Progenitor cell of endocrine pancreas (in vitro differentiated cells): Measurements from ENCODE around the gene PPHLN1. TPM values are rescaled to one million over a fixed set of nuclear protein-coding genes. Genes with fewer than 3 reads are reported as not detected.
A peak's percentile ranks its signal among the peaks of the same experiment; 100 is the strongest.

ENCODE experiments used
- DNase-seq: peaks from one replicate; pipeline ENCODE4 v3.0.0; 2021; ENCODE audit warnings: low spot score; ENCODE audit not compliant: unreplicated experiment
- H3K27ac Mint-ChIP-seq: 2 replicates; pipeline ENCODE4 v1.8.0; 2021; ENCODE audit warnings: mild to moderate bottlenecking, moderate library complexity, mixed read lengths
- H3K27me3 Mint-ChIP-seq: 2 replicates; pipeline ENCODE4 v1.8.0; 2021; ENCODE audit warnings: mixed read lengths
- H3K36me3 Mint-ChIP-seq: 2 replicates; pipeline ENCODE4 v1.8.0; 2022; ENCODE audit warnings: mixed read lengths; ENCODE audit not compliant: insufficient read depth
- H3K4me1 Mint-ChIP-seq: 2 replicates; pipeline ENCODE4 v1.8.0; 2021; ENCODE audit warnings: low read depth, mixed read lengths
- H3K4me3 Mint-ChIP-seq: 2 replicates; pipeline ENCODE4 v1.8.0; 2021; ENCODE audit warnings: low read depth, mild to moderate bottlenecking, moderate library complexity, mixed read lengths
- H3K9me3 Mint-ChIP-seq: 2 replicates; pipeline ENCODE4 v1.8.0; 2021; ENCODE audit warnings: low read depth, mixed read lengths
- long read RNA-seq: library from polyadenylated mRNA; unstranded; transcript quantifications from one replicate; pipeline ENCODE4 v2.0.0, GENCODE V29; 2020
- total RNA-seq: library from RNA; stranded (reverse); gene quantifications from 2 replicates; pipeline ENCODE4 v1.2.1, GENCODE V29; 2021
- TF ChIP-seq, protein P1 (sequence below): fragments of 200-600 bp; sonication (generic); IDR thresholded peaks from one replicate; pipeline ENCODE4 v1.5.0; 2021; ENCODE audit warnings: antibody characterized with exemption, mild to moderate bottlenecking; ENCODE audit not compliant: unreplicated experiment

Gene PPHLN1, protein sequence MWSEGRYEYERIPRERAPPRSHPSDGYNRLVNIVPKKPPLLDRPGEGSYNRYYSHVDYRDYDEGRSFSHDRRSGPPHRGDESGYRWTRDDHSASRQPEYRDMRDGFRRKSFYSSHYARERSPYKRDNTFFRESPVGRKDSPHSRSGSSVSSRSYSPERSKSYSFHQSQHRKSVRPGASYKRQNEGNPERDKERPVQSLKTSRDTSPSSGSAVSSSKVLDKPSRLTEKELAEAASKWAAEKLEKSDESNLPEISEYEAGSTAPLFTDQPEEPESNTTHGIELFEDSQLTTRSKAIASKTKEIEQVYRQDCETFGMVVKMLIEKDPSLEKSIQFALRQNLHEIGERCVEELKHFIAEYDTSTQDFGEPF
- 62.1 and 62.2 TPM in 2 replicates for total RNA-seq
- long read RNA-seq, full-length matches to known transcripts, result 62 of 129 reads
- long read RNA-seq, partial matches to known transcripts, result 21 of 129 reads
- long read RNA-seq, other reads (novel, unspliced or antisense), result 46 of 129 reads

DNA sequence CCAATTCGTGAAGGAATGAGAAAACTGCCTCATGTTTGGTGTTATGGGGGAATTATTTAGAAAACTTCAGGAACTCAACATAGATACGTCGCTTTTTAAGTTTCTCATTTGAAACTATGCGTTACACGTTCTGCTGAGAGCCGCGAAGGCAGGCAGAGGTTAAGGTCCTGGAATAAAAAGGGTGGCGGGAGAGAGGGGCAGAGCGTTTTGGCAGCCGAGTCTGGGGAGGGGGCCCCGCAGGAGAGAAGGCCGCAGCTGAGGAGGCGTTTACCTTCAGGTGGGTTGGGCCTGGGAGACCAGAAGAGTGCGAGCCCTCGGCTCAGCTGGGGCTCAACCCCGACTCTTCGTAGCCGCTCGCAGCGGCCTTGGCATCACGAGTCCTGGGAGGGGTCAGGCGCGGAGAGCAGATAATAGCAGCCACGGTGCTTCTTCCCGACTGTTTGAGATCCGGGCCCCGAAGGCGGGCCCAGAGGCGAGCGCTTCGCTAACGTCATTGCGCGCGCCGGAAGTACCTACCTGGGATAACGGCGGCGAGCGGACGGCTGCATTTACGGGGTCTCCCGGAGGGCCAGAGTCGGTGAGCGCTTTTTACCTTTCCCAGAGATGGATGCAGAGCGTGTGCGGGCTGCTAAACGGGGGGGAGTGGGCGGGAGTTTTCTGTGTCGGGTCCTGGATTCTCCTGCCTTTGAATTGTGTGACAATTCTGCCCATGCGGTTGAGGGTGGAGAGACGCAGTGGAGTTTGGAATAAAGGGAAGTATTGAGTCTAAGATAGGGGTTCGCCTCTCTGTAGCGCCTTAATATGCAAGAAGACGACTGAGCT, at the start of gene PPHLN1, which contains the start of gene ZCRB1:
TSS of gene PPHLN1 (plus strand) at position 515 of the 822 bp plus-strand sequence. CDS start 9,736 bp downstream, outside the sequence.
TSS of gene ZCRB1 (minus strand) at position 442 of the 822 bp plus-strand sequence. CDS start 1,992 bp downstream, outside the sequence.
- no peaks in the 10 kb centered on the region for H3K9me3 Mint-ChIP-seq
- TF ChIP-seq, protein P1, sequence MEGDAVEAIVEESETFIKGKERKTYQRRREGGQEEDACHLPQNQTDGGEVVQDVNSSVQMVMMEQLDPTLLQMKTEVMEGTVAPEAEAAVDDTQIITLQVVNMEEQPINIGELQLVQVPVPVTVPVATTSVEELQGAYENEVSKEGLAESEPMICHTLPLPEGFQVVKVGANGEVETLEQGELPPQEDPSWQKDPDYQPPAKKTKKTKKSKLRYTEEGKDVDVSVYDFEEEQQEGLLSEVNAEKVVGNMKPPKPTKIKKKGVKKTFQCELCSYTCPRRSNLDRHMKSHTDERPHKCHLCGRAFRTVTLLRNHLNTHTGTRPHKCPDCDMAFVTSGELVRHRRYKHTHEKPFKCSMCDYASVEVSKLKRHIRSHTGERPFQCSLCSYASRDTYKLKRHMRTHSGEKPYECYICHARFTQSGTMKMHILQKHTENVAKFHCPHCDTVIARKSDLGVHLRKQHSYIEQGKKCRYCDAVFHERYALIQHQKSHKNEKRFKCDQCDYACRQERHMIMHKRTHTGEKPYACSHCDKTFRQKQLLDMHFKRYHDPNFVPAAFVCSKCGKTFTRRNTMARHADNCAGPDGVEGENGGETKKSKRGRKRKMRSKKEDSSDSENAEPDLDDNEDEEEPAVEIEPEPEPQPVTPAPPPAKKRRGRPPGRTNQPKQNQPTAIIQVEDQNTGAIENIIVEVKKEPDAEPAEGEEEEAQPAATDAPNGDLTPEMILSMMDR, result no peak
- peaks cover 35% of the 10 kb centered on the region for H3K4me1 Mint-ChIP-seq
- H3K27ac Mint-ChIP-seq, result peak within 1 kb of the TSS; percentile 99
- peaks cover 14% of the 10 kb centered on the region for H3K36me3 Mint-ChIP-seq
- peaks cover 3% of the 10 kb centered on the region for H3K27me3 Mint-ChIP-seq
- peak within 1 kb of the TSS; percentile 95 for H3K4me3 Mint-ChIP-seq
- DNase-seq, result peak; percentile 57

DNA sequence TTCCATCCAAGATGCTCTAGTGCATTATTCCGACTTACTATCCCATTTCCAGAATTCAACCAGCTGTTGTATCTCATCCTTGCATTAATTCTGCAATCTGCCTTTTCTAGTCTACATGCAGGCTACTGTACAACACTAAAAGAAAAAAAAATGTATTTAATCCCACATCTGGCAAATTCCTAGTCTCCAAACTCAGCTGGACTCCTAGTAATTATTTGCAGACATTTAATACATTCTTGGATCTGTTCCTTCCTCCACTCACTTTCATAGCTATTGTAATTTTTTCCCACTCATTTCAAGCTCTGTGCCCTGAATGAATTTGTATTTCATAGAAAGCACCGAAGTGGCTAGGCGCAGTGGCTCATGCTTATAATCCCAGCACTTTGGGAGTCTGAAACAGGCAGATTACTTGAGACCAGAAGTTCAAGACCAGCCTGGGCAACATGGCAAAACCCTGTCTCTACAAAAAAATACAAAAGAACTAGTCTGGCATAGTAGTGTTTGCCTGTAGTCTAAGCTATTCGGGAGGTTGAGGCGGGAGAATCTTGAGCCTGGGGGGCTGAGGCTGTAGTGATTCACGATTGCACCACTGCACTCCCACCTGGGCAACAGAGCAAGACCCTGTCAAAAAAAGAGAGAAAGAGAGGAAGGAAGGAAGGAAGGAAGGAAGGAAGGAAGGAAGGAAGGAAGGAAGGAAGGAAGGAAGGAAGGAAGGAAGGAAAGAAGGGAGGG, 48.4 kb upstream of the PPHLN1 start:
- Mint-ChIP-seq H3K4me3 (no peak overlapping the region), H3K36me3 (peaks cover 1% of the 10 kb centered on the region), H3K27ac (no peak overlapping the region), H3K4me1 (peaks cover 11% of the 10 kb centered on the region), H3K27me3 (peaks cover 28% of the 10 kb centered on the region), H3K9me3 (peaks cover 4% of the 10 kb centered on the region)
- TF ChIP-seq, protein P1, result no peak
- DNase-seq, result no peak

DNA sequence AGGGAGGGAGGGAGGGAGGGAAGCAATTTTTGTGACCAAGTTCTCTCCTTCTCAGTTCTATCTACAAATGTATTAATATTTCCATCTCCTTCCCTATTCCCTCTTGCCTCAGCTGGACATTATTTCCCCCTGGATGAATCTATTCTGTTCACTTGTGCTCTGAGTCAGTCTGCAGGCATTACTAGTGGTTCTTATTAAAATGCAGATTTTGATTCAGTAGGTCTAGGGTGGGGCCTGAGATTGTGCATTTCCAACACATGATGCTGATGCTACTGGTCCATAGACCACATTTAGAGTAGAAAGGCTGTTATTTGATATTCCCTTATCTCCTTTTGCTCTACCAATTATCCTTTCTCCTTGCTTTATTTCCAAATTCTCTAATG, 47.8 kb upstream of the PPHLN1 start:
- no peaks in the 10 kb centered on the region for H3K36me3 Mint-ChIP-seq
- H3K4me1 Mint-ChIP-seq, result peaks cover 13% of the 10 kb centered on the region
- TF ChIP-seq, protein P1, result no peak
- peaks cover 28% of the 10 kb centered on the region for H3K27me3 Mint-ChIP-seq
- no peaks in the 10 kb centered on the region for H3K9me3 Mint-ChIP-seq
- H3K4me3 Mint-ChIP-seq, result no peak overlapping the region
- DNase-seq, result no peak
- no peak overlapping the region for H3K27ac Mint-ChIP-seq

DNA sequence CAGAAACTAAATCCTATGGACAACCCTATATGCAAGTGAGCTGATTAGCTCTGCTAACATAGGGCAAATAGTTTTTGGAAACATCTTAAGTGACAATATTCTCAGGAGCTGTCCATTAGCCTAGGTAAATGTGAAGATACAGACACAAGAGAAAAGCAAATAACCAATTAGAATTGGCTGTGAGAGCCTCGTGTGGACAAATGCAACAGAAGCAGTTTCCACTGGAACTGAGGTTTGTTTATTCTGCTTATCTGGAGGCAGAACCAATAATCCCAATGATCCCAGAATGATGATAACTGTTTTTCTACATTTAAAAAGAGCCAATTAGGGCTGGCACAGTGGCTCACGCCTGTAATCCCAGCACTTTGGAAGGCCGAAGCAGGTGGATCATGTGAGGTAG, 44.7 kb upstream of the PPHLN1 start:
- H3K4me3 Mint-ChIP-seq, result no peak overlapping the region
- DNase-seq, result no peak
- H3K4me1 Mint-ChIP-seq, result peaks cover 13% of the 10 kb centered on the region
- peaks cover 25% of the 10 kb centered on the region for H3K27me3 Mint-ChIP-seq
- H3K9me3 Mint-ChIP-seq, result no peaks in the 10 kb centered on the region
- no peak overlapping the region for H3K27ac Mint-ChIP-seq
- TF ChIP-seq, protein P1, result no peak
- H3K36me3 Mint-ChIP-seq, result no peaks in the 10 kb centered on the region
